Keratinocyte (primary cell): ENCODE measurements around the gene WARS2. TPM values are rescaled to one million over a fixed set of nuclear protein-coding genes. Genes with fewer than 3 reads are reported as not detected.

Source experiments
- DNase-seq: peaks from one replicate; pipeline ENCODE4 v3.0.0-alpha.2; 2011; ENCODE audit warnings: low read depth, missing footprints, low spot score
- FAIRE-seq: peaks from 2 replicates; lab custom pipeline; 2011; peaks lifted over from hg19 to GRCh38; lab: Jason Lieb, UNC
- H2AFZ ChIP-seq: 2 replicates; pipeline ENCODE4 v1.6.0; 2012; ENCODE audit warnings: low read length, control low read depth, inconsistent platforms; ENCODE audit not compliant: control insufficient read depth
- H3K27ac ChIP-seq: 2 replicates; pipeline ENCODE4 v1.5.1; 2011; ENCODE audit warnings: low read length; ENCODE audit not compliant: control insufficient read depth, insufficient read depth
- H3K27me3 ChIP-seq: 3 replicates; pipeline ENCODE4 v1.6.0; 2011; ENCODE audit warnings: low read length; ENCODE audit not compliant: control insufficient read depth, insufficient read depth; ENCODE audit errors: extremely low read depth
- H3K36me3 ChIP-seq, 2 experiments: 2 replicates in 1 of 2; 3 replicates in 1 of 2; pipeline ENCODE4 v1.5.1; 2011; ENCODE audit warnings: low read length in 2 of 2, mild to moderate bottlenecking in 1 of 2; ENCODE audit not compliant: control insufficient read depth in 2 of 2, insufficient read depth in 2 of 2; ENCODE audit errors: extremely low read depth in 1 of 2
- H3K4me1 ChIP-seq: 3 replicates; pipeline ENCODE4 v1.5.1; 2011; ENCODE audit warnings: low read length; ENCODE audit not compliant: control insufficient read depth, insufficient read depth; ENCODE audit errors: extremely low read depth
- H3K4me2 ChIP-seq: 3 replicates; pipeline ENCODE4 v1.6.0; 2011; ENCODE audit warnings: low read depth, low read length; ENCODE audit not compliant: control insufficient read depth, insufficient read depth; ENCODE audit errors: extremely low read depth
- H3K4me3 ChIP-seq, 3 experiments: fragments of 200-600 bp in 1 of 3; sonication (generic) in 1 of 3; 2 replicates in 2 of 3; 3 replicates in 1 of 3; pipeline ENCODE4 v1.5.1; 2011 to 2016; ENCODE audit warnings: low read length in 3 of 3, mild to moderate bottlenecking in 3 of 3, control low read depth in 2 of 3, inconsistent platforms in 1 of 3, low read depth in 1 of 3, mixed read lengths in 1 of 3, mixed run types in 1 of 3, moderate library complexity in 1 of 3; ENCODE audit not compliant: control insufficient read depth in 2 of 3, insufficient read depth in 2 of 3; ENCODE audit errors: extremely low read depth in 1 of 3
- H3K79me2 ChIP-seq: 2 replicates; pipeline ENCODE4 v1.6.0; 2012; ENCODE audit warnings: low read length; ENCODE audit not compliant: control insufficient read depth, insufficient read depth
- H3K9ac ChIP-seq: 3 replicates; pipeline ENCODE4 v1.6.0; 2011; ENCODE audit warnings: low read length; ENCODE audit not compliant: control insufficient read depth, insufficient read depth; ENCODE audit errors: extremely low read depth
- H3K9me1 ChIP-seq: 3 replicates; pipeline ENCODE4 v1.6.0; 2011; ENCODE audit warnings: low read length; ENCODE audit not compliant: control insufficient read depth, insufficient read depth; ENCODE audit errors: extremely low read depth
- H3K9me3 ChIP-seq: 2 replicates; pipeline ENCODE4 v1.5.1; 2012; ENCODE audit warnings: low read depth, low read length; ENCODE audit not compliant: control insufficient read depth
- H4K20me1 ChIP-seq: 3 replicates; pipeline ENCODE4 v1.6.0; 2011; ENCODE audit warnings: low read length; ENCODE audit not compliant: control insufficient read depth, insufficient read depth; ENCODE audit errors: extremely low read depth
- CTCF ChIP-seq, 3 experiments: IDR thresholded peaks in 1 of 3; conservative IDR thresholded peaks in 1 of 3; optimal IDR thresholded peaks in 1 of 3; 2 replicates in 2 of 3; 3 replicates in 1 of 3; pipeline versions ENCODE3 to v1.5.1; 2011; ENCODE audit warnings: low read length in 3 of 3, mild to moderate bottlenecking in 3 of 3, moderate library complexity in 2 of 3, control low read depth in 1 of 3, inconsistent platforms in 1 of 3; ENCODE audit not compliant: insufficient read depth in 2 of 3; ENCODE audit errors: extremely low read depth in 1 of 3
- EZH2 ChIP-seq: IDR thresholded peaks from one replicate; pipeline ENCODE4 v1.6.1; 2012; ENCODE audit warnings: inconsistent platforms, mild to moderate bottlenecking, low read length, moderate library complexity
- dilution Hi-C: fragments of 300-500 bp; cut with MboI; formaldehyde crosslinking; loops from one replicate; pipeline ENCODE4 v1.7.0; 2020; ENCODE audit warnings: low sequenced_read_pairs; ENCODE audit not compliant: extremely low pct_ligation_motif_present
- polyA plus RNA-seq, 5 experiments: library from polyadenylated mRNA; depleted of rRNA in 3 of 5; stranded (reverse) in 3 of 5; stranded (forward) in 1 of 5; unstranded in 1 of 5; fragments of >200 nt; gene quantifications; 1 replicate in 1 of 5; 2 replicates in 3 of 5; 3 replicates in 1 of 5; pipeline versions ENCODE4 v1.2.1 to v1.2.3, GENCODE V29; 2011 to 2012; ENCODE audit warnings: missing spikeins in 2 of 5, low read depth in 1 of 5, low replicate concordance in 1 of 5

WARS2 gene
- polyA plus RNA-seq, 1 donor (not counting 4 experiments of a cell fraction or from before 2014, with no cell fraction given), result 10.3 TPM

- H3K4me2 ChIP-seq, result no peak overlapping the region
- H3K79me2 ChIP-seq, result no peaks in the 10 kb centered on the region
- DNase-seq (no peak), FAIRE-seq (no peak)
- H3K36me3 ChIP-seq, result no peaks in the 10 kb centered on the region
- dilution Hi-C loops, result no loop called here
- H3K4me1 ChIP-seq, result no peaks in the 10 kb centered on the region
- no peak overlapping the region for H2AFZ ChIP-seq
- H3K9ac ChIP-seq, result no peak overlapping the region
- H3K9me3 ChIP-seq, result no peaks in the 10 kb centered on the region
- no peak overlapping the region for H3K27ac ChIP-seq
- H3K9me1 ChIP-seq, result no peaks in the 10 kb centered on the region
- H4K20me1 ChIP-seq, result no peaks in the 10 kb centered on the region
- no peak for TF ChIP-seq CTCF (optimal IDR thresholded peaks at IDR 0.05 in 1 of 3, IDR thresholded peaks at IDR 0.05 in 1 of 3, conservative IDR thresholded peaks at IDR 0.05 in 1 of 3; ENCODE audit: extremely low read depth in 1 of 3, insufficient read depth in 2 of 3, low read length in 3 of 3)
- TF ChIP-seq EZH2, result no peak
- no peak overlapping the region for H3K4me3 ChIP-seq
- H3K27me3 ChIP-seq, result no peaks in the 10 kb centered on the region
These were observed 86.5 kb downstream of the WARS2 start for GRCh38 chr1:119053917-119054316.

- Histone ChIP-seq H3K4me2 (no peak overlapping the region), H3K9me3 (no peaks in the 10 kb centered on the region), H3K27me3 (no peaks in the 10 kb centered on the region), H3K27ac (no peak overlapping the region), H3K9ac (no peak overlapping the region), H3K4me1 (no peaks in the 10 kb centered on the region), H3K9me1 (peaks cover 2% of the 10 kb centered on the region), H4K20me1 (no peaks in the 10 kb centered on the region), H3K79me2 (no peaks in the 10 kb centered on the region), H3K4me3 (no peak overlapping the region), H2AFZ (no peak overlapping the region), H3K36me3 (no peaks in the 10 kb centered on the region)
- DNase-seq (no peak), FAIRE-seq (no peak)
- TF ChIP-seq EZH2 (no peak), CTCF (optimal IDR thresholded peaks at IDR 0.05 in 1 of 3, IDR thresholded peaks at IDR 0.05 in 1 of 3, conservative IDR thresholded peaks at IDR 0.05 in 1 of 3; ENCODE audit: extremely low read depth in 1 of 3, insufficient read depth in 2 of 3, low read length in 3 of 3) (no peak)
- dilution Hi-C loops, result no loop called here
These were observed 88.2 kb downstream of the WARS2 start for GRCh38 chr1:119052267-119052666.
